Measurements from ENCODE around the gene CNPY3. TPM values are rescaled to one million over a fixed set of nuclear protein-coding genes. Genes with fewer than 3 reads are reported as not detected.

The CNPY3 gene
- total and polyA plus RNA-seq, 2 of the 13 experiments (the other 11 are each of a cell fraction or from before 2014, with no cell fraction given), result 42.3 to 60.2 TPM

DNA sequence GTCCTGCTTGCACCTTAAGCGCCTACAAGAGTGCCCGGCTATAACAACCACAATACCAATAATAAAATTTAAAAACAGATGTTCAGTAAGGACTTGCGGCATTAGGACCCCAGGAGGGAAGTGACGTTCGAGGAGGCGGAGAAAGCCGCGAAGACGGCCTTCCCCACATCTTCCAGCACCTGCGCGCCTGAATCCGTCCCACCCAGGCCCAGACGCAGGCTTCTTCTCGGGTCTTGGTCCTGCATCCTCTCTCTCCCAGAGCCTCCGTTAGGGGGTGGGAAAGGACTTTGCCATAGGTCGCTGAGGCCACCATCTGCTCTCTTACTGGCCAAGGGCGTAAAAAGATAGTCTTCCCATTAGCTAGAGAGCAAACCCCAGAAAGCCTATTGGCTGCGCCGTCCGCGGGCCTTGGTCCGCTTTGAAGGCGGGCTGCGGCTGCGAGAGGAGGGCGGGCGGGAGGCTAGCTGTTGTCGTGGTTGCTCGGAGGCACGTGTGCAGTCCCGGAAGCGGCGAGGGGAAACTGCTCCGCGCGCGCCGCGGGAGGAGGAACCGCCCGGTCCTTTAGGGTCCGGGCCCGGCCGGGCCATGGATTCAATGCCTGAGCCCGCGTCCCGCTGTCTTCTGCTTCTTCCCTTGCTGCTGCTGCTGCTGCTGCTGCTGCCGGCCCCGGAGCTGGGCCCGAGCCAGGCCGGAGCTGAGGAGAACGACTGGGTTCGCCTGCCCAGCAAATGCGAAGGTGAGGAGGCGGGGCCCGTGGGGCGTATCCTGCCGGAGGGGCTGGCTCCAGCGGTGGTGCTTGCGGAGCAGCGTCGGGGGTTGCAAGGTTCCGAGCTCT is at the start of gene CNPY3 (continued):
- TF ChIP-seq, protein P1, sequence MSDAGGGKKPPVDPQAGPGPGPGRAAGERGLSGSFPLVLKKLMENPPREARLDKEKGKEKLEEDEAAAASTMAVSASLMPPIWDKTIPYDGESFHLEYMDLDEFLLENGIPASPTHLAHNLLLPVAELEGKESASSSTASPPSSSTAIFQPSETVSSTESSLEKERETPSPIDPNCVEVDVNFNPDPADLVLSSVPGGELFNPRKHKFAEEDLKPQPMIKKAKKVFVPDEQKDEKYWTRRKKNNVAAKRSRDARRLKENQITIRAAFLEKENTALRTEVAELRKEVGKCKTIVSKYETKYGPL (CRISPR knock-in tag; IDR thresholded peaks at IDR 0.05), result peak; percentile 64; the same call in 1 of the 2 replicates
- TF ChIP-seq, protein P2, sequence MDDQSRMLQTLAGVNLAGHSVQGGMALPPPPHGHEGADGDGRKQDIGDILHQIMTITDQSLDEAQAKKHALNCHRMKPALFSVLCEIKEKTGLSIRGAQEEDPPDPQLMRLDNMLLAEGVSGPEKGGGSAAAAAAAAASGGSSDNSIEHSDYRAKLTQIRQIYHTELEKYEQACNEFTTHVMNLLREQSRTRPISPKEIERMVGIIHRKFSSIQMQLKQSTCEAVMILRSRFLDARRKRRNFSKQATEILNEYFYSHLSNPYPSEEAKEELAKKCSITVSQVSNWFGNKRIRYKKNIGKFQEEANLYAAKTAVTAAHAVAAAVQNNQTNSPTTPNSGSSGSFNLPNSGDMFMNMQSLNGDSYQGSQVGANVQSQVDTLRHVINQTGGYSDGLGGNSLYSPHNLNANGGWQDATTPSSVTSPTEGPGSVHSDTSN (CRISPR knock-in tag; IDR thresholded peaks at IDR 0.05; ENCODE audit: borderline replicate concordance), result peak; percentile 54
- TF ChIP-seq RCOR2 (CRISPR knock-in tag; IDR thresholded peaks at IDR 0.05), result peak; percentile 39; the same call in 1 of the 2 replicates
- no peak for TF ChIP-seq HDAC6 (IDR thresholded peaks at IDR 0.05; ENCODE audit: low read depth, low read length)
- TF ChIP-seq ZNF768 (CRISPR knock-in tag; IDR thresholded peaks at IDR 0.05), result peak; percentile 83
- peak; percentile 7; the same call in 1 of the 2 replicates for TF ChIP-seq CEBPG (CRISPR knock-in tag; IDR thresholded peaks at IDR 0.05)
- TF ChIP-seq, protein P3, sequence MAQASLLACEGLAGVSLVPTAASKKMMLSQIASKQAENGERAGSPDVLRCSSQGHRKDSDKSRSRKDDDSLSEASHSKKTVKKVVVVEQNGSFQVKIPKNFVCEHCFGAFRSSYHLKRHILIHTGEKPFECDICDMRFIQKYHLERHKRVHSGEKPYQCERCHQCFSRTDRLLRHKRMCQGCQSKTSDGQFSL (CRISPR knock-in tag; IDR thresholded peaks at IDR 0.05), result 0 out of 2 replicates have a peak, but pooled peaks have one; percentile 39
- TF ChIP-seq, protein P4, sequence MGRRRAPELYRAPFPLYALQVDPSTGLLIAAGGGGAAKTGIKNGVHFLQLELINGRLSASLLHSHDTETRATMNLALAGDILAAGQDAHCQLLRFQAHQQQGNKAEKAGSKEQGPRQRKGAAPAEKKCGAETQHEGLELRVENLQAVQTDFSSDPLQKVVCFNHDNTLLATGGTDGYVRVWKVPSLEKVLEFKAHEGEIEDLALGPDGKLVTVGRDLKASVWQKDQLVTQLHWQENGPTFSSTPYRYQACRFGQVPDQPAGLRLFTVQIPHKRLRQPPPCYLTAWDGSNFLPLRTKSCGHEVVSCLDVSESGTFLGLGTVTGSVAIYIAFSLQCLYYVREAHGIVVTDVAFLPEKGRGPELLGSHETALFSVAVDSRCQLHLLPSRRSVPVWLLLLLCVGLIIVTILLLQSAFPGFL (CRISPR knock-in tag; IDR thresholded peaks at IDR 0.05), result 0 out of 2 replicates have a peak, but pooled peaks have one; percentile 34
- peak; percentile 98 for TF ChIP-seq SALL1 (CRISPR knock-in tag; IDR thresholded peaks at IDR 0.05)
- TF ChIP-seq TBL1XR1 (IDR thresholded peaks at IDR 0.05; ENCODE audit: borderline replicate concordance, low read length, partially characterized antibody), result no peak
- TF ChIP-seq, protein P5, sequence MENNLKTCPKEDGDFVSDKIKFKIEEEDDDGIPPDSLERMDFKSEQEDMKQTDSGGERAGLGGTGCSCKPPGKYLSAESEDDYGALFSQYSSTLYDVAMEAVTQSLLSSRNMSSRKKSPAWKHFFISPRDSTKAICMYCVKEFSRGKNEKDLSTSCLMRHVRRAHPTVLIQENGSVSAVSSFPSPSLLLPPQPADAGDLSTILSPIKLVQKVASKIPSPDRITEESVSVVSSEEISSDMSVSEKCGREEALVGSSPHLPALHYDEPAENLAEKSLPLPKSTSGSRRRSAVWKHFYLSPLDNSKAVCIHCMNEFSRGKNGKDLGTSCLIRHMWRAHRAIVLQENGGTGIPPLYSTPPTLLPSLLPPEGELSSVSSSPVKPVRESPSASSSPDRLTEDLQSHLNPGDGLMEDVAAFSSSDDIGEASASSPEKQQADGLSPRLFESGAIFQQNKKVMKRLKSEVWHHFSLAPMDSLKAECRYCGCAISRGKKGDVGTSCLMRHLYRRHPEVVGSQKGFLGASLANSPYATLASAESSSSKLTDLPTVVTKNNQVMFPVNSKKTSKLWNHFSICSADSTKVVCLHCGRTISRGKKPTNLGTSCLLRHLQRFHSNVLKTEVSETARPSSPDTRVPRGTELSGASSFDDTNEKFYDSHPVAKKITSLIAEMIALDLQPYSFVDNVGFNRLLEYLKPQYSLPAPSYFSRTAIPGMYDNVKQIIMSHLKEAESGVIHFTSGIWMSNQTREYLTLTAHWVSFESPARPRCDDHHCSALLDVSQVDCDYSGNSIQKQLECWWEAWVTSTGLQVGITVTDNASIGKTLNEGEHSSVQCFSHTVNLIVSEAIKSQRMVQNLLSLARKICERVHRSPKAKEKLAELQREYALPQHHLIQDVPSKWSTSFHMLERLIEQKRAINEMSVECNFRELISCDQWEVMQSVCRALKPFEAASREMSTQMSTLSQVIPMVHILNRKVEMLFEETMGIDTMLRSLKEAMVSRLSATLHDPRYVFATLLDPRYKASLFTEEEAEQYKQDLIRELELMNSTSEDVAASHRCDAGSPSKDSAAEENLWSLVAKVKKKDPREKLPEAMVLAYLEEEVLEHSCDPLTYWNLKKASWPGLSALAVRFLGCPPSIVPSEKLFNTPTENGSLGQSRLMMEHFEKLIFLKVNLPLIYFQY (CRISPR knock-in tag; IDR thresholded peaks at IDR 0.05; ENCODE audit: borderline replicate concordance), result peak; percentile 94
- peak; percentile 75 for TF ChIP-seq JARID2 (CRISPR knock-in tag; IDR thresholded peaks at IDR 0.05; ENCODE audit: insufficient replicate concordance)
- TF ChIP-seq ZNF784 (CRISPR knock-in tag; IDR thresholded peaks at IDR 0.05; ENCODE audit: borderline replicate concordance), result peak; percentile 81
- TF ChIP-seq ZNF550 (CRISPR knock-in tag; IDR thresholded peaks at IDR 0.05; ENCODE audit: borderline replicate concordance), result 0 out of 2 replicates have a peak, but pooled peaks have one; percentile 22
- peak; percentile 32; the same call in 1 of the 2 replicates for TF ChIP-seq RFX3 (CRISPR knock-in tag; IDR thresholded peaks at IDR 0.05)
- TF ChIP-seq ZNF292 (CRISPR knock-in tag; IDR thresholded peaks at IDR 0.05; ENCODE audit: borderline replicate concordance, low read depth), result peak; percentile 90
- TF ChIP-seq ZNF790 (CRISPR knock-in tag; IDR thresholded peaks at IDR 0.05; ENCODE audit: borderline replicate concordance), result peak; percentile 96; the same call in 1 of the 2 replicates
- peak; percentile 98 for TF ChIP-seq ZNF350 (CRISPR knock-in tag; IDR thresholded peaks at IDR 0.05; ENCODE audit: borderline replicate concordance, low read depth)
